Daoy (cell line): Measurements from ENCODE around the gene COMMD4. TPM values are rescaled to one million over a fixed set of nuclear protein-coding genes. Genes with fewer than 3 reads are reported as not detected.
"Not testable (repeated sequence)": the region's sequence is repeated elsewhere in the genome, so short reads cannot be mapped to it uniquely, and the experiment has no call there.

Experiments used
- DNase-seq: peaks from one replicate; pipeline ENCODE4 v3.0.0-alpha.2; 2015; ENCODE audit warnings: low read depth
- total RNA-seq: library from RNA; depleted of rRNA; stranded (reverse); fragments of >200 nt; shearing (Covaris generic); gene quantifications from 2 replicates; pipeline ENCODE4 v1.2.3, GENCODE V29; 2014

The COMMD4 gene
- total RNA-seq, 1 experiment from 2014 or later: 99.4 TPM

- DNase-seq: not testable (repeated sequence)
Observed at GRCh38 chr15:75332093-75332492, 3.8 kb upstream of the COMMD4 start.

DNA sequence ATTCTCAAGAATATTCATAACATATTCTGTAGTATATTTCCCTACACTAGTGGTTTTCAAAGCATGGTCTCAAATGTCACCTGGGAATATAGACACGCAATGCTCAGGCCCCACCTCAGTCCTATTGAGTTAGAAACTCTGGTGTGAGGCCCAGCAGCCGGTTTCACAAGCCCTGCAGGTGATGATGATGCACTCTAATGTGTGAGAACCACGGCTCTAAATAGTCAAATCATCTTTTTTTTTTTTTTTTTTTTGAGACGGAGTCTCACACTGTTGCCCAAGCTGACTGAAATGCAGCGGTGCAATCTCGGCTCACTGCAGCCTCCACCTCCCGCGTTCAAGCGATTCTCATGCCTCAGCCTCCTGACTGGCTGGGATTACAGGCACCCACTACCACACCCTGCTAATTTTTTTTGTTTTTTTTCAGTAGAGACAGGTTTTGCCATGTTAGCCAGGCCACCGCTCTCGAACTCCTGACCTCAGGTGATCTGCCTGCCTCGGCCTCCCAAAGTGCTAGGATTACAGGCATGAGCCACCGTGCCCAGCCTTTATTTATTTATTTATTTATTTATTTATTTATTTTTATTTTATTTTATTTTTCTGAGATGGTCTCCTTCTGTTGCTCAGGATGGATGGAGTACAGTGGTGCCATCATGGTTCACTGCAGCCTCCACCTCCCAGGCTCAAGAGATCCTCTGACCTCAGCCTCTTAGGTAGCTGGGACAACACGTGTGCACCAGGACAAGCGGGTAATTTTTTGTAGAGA, 2.0 kb upstream of the COMMD4 start:
- DNase-seq: not testable (repeated sequence)

DNA sequence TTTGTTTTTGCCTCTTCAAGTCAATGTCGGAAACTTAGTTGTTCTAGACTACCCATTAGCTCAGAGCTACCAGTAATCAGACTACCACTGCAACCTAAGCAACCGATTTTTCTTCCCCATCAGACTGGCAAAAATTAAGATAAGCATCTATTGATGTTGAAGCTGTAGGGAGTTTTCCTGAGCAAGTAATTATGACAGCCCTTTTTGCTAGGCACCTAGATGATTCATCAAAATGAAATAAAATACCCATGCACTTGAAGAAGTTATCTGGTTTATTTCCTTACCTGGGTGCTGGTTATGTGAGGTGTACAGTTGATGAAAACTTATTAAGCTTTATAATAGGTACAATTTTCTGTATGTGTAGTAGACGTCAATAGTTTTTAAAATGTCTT, 554 bp upstream of the COMMD4 start:
- no peak for DNase-seq

- no peak for DNase-seq
Observed at GRCh38 chr15:75338661-75339240, 2.9 kb downstream of the COMMD4 start.

DNA sequence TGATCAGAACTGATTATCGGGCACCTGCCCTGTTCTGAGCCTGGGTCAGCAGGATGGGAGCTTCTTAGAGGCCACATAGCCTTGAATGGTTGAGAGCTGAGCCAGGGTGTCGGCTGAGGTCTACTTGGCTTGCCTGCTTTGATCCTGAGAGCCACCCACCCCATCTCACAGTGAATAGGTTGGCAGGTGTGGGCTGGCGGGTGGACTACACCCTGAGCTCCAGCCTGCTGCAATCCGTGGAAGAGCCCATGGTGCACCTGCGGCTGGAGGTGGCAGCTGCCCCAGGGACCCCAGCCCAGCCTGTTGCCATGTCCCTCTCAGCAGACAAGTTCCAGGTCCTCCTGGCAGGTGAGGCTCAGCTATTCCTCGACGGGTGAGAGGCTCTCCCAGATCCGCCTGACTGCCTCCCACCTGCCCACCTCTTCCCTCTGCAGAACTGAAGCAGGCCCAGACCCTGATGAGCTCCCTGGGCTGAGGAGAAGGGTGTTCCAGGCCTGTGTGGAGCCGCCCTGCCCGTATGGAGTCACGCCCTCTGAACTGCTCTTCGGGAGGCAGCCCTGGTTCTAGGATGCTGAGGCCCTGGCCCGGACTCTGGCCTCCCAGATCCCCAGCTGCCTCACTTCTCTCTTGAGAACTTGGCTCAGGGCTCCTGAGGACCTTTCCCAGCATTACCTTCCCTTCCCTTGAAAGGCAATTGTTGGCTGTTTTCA, 3.8 kb downstream of the COMMD4 start:
- DNase-seq: no peak

DNA sequence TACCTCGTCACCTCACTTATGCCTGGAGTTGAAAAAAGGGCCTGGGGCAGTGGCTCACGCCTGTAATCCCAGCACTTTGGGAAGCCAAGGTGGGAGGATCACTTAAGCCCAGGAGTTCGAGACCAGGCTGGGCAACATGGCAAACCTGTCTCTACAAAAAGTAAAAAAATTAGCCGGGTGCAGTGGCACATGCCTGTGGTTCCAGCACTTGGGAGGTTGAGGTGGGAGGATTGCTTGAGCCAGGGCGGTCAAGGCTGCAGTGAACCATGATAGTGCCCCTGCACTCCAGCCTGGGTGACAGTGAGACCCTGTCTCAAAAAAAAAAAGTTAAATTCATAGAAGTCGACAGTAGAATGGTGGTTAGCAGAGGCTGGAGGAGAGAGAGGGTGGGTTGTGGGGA, 6.4 kb downstream of the COMMD4 start:
- no peak for DNase-seq

DNA sequence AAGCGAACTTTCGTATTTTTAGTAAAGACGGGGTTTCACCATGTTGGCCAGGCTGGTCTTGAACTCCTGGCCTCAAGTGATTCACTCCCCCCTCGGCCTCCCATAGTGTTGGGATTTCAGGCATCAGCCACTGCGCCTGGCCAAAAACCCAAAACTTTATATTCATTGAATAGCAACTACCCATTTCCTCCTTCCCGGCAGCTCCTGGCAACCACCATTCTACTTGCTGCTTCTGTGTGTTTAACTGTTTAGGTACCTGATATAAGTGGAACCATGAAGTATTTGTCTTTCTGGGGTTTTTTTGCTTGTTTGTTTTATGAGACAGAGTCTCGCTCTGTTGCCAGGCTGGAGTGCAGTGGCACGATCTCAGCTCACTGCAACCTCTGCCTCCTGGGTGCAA, 8.1 kb downstream of the COMMD4 start:
- not testable (repeated sequence) for DNase-seq

- DNase-seq: no peak
Observed at GRCh38 chr15:75346796-75347221, 10.9 kb downstream of the COMMD4 start, which contains the start of gene NEIL1. Gene NEIL1, plus strand, starts transcription at chr15:75347039. Its CDS starts 1,867 bp downstream, at chr15:75348906.

- DNase-seq: peak; percentile 33
Observed at GRCh38 chr15:75347222-75348033, 11.6 kb downstream of the COMMD4 start.

DNA sequence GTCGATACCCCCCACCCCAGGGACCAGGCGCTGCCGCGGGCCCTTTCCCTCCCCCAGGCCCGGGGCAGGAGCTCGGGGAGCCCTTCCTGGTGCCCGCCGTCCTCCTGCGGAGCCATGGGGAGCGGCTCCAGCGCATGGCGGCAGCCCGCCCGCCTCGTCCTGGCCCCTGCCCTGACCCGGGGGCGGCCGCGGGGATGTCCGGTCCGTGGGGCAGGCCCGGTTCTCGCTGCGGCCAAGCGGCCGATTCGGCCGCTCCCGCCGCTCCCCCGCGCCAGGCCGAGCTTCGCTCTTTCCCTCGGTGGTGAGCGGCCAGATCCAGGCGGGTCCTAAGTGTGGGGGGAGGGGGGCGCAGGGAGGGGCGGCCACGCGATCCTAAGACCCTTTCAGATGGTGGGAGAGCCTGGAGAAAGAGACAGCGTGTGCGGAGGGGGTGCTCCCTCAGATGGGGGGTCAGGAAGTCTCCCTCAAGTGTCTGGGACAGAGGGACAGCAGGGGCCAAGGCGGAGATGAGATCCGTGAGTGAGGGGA, 12.2 kb downstream of the COMMD4 start:
- DNase-seq: peak; percentile 27

DNA sequence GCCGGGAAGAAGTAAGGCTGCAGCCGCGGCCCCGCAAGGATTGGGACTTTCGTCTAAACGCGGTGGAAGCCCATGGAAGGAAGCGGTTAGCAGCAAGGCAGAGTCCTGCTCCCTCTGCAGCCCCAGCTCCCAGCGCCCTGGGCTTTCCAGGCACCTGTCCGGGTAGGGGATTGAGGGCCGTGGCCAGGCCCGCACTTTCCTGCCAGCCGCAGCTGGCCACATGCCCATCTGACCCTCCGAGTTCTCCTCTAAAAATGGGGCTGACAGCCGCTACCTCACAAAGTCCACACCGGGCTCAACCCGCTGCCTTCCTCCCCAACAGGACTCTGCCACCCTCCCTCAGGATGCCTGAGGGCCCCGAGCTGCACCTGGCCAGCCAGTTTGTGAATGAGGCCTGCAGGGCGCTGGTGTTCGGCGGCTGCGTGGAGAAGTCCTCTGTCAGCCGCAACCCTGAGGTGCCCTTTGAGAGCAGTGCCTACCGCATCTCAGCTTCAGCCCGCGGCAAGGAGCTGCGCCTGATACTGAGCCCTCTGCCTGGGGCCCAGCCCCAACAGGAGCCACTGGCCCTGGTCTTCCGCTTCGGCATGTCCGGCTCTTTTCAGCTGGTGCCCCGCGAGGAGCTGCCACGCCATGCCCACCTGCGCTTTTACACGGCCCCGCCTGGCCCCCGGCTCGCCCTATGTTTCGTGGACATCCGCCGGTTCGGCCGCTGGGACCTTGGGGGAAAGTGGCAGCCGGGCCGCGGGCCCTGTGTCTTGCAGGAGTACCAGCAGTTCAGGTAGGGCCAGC, 12.9 kb downstream of the COMMD4 start:
- DNase-seq: peak; percentile 28

DNA sequence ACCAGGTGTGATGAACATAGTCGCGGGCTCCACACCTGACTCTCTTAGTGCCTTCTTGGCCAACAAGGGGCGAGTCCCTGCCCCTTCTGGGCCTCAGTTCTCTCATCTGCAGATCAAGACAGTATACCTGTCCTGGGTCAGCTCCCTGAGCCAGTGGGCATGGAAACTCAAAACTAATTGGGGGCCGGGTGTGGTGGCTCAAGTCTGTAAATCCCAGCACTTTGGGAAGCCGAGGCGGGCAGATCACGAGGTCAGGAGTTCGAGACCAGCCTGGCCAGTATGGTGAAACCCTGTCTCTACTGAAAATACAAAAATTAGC, 13.4 kb downstream of the COMMD4 start:
- DNase-seq: not testable (repeated sequence)

- peak; percentile 74 for DNase-seq
Observed at GRCh38 chr15:75349851-75350588, 14.2 kb downstream of the COMMD4 start.

DNA sequence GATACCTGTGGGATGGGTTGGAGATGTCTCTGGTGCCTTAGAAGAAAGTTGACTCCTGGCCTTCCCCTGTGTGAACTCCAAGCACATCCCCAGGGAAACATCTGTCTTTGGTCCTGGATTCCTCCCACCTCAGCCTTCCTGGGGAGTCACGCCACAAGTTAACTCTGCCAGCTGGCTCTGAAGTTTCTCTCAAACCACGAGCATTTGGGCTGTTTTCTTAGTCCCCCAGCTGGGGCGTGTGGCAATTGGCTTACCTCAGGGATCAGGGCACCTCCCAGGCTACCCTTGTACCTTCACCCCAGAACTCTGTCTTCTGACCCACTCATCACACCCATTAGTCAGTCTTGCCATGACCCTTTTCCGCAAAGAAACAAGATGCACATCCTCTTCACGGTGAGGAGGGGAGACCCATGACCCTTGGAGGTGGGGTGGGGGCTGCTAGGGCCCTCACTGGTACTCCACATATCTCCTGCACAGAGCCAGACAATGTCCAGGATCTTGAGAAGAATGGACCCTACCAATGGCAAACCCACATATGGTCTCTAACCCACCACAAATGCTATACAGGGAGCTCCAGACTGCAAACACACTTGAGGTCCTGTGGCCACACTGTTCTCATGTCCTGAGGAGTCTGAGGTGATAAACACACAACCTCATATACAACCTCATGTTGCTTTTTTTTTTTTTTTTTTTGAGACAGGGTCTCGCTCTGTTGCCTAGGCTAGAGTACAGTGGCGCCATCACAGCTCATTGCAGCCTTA, 14.9 kb downstream of the COMMD4 start:
- DNase-seq: peak; percentile 22

DNA sequence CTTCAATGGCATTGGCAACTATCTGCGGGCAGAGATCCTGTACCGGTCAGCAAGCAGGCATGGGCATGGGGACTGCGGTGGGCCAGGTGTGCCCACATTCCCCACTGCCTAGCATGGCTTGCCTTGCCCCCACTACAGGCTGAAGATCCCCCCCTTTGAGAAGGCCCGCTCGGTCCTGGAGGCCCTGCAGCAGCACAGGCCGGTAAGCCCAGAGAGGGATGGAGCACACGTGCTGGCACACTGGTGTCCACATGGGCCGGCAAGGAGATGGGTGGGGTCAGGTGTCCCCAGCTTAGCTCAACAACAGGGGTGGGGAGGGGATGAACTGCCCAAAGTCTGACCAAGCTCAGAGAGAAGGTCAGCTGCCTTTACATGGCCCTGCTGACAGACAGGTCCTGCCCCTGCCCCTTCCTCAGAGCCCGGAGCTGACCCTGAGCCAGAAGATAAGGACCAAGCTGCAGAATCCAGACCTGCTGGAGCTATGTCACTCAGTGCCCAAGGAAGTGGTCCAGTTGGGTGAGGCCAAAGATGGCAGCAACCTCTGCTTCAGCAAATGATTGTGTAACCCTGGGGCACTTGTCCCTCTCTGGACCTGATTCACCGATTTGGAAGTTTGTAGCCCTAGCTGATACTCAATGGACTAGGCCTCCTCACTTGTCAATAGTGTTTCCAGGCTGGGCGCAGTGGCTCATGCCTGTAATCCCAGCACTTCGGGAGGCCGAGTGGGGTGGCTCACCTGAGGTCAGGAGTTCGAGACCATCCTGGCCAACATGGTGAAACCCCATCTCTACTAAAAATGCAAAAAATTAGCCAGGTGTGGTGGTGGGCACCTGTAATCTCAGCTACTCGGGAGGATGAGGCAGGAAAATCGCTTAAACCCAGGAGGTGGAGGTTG, 16.6 kb downstream of the COMMD4 start:
- no peak for DNase-seq

DNA sequence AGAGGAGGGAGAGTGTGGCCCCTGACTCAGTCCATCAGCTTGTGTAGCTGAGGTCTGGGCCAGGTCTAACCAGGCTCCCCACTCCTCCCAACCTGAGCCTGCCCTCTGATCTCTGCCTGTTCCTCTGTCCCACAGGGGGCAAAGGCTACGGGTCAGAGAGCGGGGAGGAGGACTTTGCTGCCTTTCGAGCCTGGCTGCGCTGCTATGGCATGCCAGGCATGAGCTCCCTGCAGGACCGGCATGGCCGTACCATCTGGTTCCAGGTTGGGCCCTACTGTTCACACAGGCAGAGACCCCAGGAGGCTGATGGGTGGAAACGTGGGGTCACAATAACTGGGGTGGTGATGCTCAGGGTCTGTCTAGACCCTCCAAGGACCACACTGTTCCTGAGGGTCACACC, 17.7 kb downstream of the COMMD4 start:
- no peak for DNase-seq

GRCh38 chr15:75354454-75354853, 18.6 kb downstream of the COMMD4 start:
- DNase-seq: no peak

- DNase-seq: no peak
Observed at GRCh38 chr15:75355369-75355768, 19.5 kb downstream of the COMMD4 start.
